GM18951 (cell line): ENCODE data around the gene ENGASE.

Experiments
- POLR2A ChIP-seq: IDR thresholded peaks from 4 replicates; pipeline ENCODE4 v1.6.1; 2011; ENCODE audit warnings: mild to moderate bottlenecking; ENCODE audit not compliant: insufficient read length, insufficient read depth; ENCODE audit errors: extremely low read depth
- in situ Hi-C: fragments of 300-500 bp; cut with MboI; formaldehyde crosslinking; loops from one replicate; pipeline ENCODE4 v1.12.0; 2022; ENCODE audit warnings: low sequenced_read_pairs, mixed read lengths, inconsistent platforms; ENCODE audit not compliant: unreplicated experiment

ENGASE gene

DNA sequence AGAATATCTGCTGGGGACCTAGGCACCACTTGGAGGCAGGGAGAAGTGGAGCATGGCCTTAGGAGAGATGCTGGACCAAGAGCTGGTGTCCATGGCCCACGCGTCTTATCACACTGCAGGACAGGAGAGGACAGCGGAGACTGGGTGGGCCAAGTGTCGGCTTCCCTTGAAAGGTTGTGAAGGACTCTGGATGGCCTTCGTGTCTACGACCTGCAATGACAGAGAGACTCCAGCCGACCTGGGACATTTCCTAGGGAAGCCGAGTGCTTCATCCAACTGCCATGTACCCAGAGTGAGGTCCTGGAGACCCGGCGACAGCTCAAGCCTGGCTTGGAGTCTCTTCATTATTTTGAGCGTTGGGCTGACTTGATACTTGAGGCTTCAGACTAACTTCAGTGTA is 30.2 kb upstream of the ENGASE start:
- in situ Hi-C loops = no loop called here
- TF ChIP-seq POLR2A = no peak

GRCh38 chr17:79045001-79045729 is 29.5 kb upstream of the ENGASE start:
- in situ Hi-C loops = no loop called here

DNA sequence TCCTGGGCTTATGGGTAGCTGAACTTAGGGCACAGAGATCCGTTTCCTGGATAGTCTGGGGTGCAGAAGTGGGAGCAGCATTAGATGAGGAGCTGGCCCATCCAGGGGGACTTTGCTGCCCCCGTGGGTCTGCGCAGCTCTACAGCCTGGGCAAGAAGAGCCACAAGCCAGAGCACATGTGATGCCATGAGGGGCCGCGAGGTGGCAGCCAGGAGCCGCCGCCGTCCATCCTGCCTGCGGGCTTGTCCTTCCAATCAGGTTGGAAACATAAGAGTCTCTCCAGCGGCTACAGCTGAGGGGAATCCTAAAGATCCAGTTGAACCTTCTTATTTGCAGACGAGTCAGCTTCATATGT is 28.8 kb upstream of the ENGASE start:
- in situ Hi-C loops = no loop called here

More at GRCh38 chr17:79045001-79045729, 29.5 kb upstream of the ENGASE start:
- TF ChIP-seq POLR2A = no peak

DNA sequence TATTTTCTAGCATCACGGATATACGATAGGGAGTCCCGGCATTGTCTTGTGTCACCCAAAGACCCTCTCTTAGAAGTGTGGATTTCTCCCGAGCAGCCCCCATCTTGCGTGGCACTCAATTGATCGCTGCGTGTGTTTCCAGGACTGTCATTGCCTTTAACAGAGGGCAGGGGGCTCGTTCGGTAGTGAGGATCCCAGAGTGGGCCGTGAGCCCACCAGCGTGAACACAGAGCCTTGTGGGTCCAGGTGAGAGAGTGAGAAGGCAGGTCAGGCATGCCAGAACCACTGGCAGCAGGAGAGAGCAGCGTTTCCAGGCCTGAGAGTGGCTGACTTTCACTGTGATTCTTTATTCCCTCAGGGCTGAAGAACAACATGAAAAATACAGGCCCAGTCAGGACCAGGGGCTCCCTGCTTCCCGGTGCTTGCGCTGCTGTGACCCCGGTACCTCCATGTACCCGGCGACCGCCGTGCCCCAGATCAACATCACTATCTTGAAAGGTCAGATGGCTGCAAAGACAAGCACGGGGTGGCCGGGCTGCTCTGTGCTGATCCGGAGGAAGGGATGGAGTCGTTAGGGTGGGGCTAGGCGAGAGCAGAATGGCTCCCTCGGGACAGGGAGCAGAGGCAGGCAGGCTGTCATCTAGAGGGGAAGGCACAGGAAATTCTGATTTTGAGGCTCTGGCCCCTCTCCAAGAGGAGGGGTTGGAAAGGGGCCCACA is 28.3 kb upstream of the ENGASE start:
- no peak for TF ChIP-seq POLR2A
- in situ Hi-C loops = no loop called here

More for the DNA sequence above, 28.8 kb upstream of the ENGASE start:
- no peak for TF ChIP-seq POLR2A

DNA sequence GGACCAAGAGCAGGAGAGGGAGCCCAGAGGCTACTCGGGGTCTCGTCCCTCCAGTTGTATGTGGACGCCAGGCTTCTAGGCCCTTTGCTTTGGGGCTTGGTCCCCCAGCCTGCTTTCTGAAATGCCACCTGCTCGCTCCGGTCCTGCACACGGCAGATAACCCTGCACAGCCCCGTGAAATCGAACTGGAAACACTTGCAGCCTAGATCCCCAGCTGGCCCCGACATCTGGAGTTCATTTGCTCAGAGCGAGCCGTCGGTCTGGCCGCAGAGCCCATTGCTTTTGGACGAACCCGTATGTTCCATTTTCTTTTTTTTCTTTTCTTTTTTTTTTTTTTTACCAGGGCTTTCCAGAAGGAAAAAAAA is 27.7 kb upstream of the ENGASE start:
- no peak for TF ChIP-seq POLR2A

DNA sequence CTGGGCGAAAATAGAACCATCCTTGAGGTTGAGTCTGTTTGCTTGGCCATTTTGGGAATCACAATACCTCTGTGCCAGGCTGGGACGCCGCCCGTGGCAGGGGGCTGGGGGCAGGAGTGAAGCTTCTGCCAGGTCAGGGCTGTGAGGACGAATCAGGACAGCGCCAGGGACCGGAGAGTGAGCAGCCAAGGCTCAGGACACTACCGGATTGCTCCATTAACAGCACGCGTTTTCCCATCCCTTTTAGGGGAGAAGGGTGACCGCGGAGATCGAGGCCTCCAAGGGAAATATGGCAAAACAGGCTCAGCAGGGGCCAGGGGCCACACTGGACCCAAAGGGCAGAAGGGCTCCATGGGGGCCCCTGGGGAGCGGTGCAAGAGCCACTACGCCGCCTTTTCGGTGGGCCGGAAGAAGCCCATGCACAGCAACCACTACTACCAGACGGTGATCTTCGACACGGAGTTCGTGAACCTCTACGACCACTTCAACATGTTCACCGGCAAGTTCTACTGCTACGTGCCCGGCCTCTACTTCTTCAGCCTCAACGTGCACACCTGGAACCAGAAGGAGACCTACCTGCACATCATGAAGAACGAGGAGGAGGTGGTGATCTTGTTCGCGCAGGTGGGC is 27.2 kb upstream of the ENGASE start:
- TF ChIP-seq POLR2A = no peak
- in situ Hi-C loops = no loop called here

More for the DNA sequence above, 27.7 kb upstream of the ENGASE start:
- in situ Hi-C loops = no loop called here

DNA sequence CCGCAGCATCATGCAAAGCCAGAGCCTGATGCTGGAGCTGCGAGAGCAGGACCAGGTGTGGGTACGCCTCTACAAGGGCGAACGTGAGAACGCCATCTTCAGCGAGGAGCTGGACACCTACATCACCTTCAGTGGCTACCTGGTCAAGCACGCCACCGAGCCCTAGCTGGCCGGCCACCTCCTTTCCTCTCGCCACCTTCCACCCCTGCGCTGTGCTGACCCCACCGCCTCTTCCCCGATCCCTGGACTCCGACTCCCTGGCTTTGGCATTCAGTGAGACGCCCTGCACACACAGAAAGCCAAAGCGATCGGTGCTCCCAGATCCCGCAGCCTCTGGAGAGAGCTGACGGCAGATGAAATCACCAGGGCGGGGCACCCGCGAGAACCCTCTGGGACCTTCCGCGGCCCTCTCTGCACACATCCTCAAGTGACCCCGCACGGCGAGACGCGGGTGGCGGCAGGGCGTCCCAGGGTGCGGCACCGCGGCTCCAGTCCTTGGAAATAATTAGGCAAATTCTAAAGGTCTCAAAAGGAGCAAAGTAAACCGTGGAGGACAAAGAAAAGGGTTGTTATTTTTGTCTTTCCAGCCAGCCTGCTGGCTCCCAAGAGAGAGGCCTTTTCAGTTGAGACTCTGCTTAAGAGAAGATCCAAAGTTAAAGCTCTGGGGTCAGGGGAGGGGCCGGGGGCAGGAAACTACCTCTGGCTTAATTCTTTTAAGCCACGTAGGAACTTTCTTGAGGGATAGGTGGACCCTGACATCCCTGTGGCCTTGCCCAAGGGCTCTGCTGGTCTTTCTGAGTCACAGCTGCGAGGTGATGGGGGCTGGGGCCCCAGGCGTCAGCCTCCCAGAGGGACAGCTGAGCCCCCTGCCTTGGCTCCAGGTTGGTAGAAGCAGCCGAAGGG is 26.4 kb upstream of the ENGASE start:
- TF ChIP-seq POLR2A = no peak
- in situ Hi-C loops = no loop called here

DNA sequence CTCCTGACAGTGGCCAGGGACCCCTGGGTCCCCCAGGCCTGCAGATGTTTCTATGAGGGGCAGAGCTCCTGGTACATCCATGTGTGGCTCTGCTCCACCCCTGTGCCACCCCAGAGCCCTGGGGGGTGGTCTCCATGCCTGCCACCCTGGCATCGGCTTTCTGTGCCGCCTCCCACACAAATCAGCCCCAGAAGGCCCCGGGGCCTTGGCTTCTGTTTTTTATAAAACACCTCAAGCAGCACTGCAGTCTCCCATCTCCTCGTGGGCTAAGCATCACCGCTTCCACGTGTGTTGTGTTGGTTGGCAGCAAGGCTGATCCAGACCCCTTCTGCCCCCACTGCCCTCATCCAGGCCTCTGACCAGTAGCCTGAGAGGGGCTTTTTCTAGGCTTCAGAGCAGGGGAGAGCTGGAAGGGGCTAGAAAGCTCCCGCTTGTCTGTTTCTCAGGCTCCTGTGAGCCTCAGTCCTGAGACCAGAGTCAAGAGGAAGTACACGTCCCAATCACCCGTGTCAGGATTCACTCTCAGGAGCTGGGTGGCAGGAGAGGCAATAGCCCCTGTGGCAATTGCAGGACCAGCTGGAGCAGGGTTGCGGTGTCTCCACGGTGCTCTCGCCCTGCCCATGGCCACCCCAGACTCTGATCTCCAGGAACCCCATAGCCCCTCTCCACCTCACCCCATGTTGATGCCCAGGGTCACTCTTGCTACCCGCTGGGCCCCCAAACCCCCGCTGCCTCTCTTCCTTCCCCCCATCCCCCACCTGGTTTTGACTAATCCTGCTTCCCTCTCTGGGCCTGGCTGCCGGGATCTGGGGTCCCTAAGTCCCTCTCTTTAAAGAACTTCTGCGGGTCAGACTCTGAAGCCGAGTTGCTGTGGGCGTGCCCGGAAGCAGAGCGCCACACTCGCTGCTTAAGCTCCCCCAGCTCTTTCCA is 25.5 kb upstream of the ENGASE start:
- TF ChIP-seq POLR2A = no peak
- in situ Hi-C loops = no loop called here

DNA sequence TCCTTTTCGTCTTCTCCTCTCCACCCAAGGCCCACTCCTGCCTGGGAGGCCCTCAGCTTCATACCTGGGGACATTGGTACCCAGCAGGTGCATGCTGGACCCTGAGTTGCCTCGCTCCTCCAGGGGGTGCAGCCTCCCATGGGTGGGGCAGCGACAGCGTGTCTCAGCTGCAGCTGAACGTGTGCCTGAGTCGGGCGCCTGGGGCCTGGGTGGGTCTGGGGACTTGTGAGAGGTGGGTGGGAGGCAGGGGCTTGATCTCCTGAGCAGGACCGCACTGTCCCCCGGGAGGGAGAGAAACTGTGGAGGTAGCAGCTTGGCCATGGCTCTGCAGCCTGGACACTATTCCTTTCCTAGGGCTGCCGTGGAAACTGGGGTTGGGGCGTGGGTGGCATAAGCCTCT is 24.8 kb upstream of the ENGASE start:
- in situ Hi-C loops = no loop called here
- no peak for TF ChIP-seq POLR2A

GRCh38 chr17:79050551-79050950 is 24.1 kb upstream of the ENGASE start:
- TF ChIP-seq POLR2A = no peak
- in situ Hi-C loops = no loop called here

DNA sequence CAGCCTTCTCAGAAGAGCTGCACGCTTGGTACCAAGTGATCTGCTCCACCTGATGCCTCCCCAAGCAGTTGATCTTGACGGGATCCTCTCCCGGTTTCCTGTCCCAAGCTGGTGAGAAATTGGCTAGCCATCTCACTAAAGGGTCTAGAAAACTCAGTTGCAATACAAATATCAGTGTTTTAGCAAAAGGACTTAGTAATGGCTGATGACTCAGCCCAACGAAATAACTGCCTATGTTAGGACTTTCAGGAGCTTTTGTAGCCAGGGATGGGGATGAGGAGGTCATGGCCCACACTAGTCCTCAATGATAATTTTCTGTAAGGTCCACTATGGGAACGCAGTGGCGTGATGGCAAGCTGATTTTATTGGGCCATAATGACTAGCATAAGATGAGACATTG is 23.3 kb upstream of the ENGASE start:
- in situ Hi-C loops = no loop called here
- TF ChIP-seq POLR2A = no peak

- in situ Hi-C loops = no loop called here
- TF ChIP-seq POLR2A = no peak
Observed at GRCh38 chr17:79052131-79052530, 22.5 kb upstream of the ENGASE start.
